Activated naive CD4-positive, alpha-beta T cell treated with anti-CD3 and anti-CD28 coated beads for 36 hours (primary cell): ENCODE measurements around the gene PSG5. TPM values are rescaled to one million over a fixed set of nuclear protein-coding genes. Genes with fewer than 3 reads are reported as not detected.
"Not testable (repeated sequence)": the region's sequence is repeated elsewhere in the genome, so short reads cannot be mapped to it uniquely, and the experiment has no call there.

Source experiments
- CTCF ChIA-PET: fragments of 350-600 bp; sonication (Branson Sonifier 250); formaldehyde crosslinking; loops from one replicate; lab custom pipeline; 2021; ENCODE audit warnings: antibody characterized with exemption; lab: Charles Lee
- DNase-seq: peaks from one replicate; pipeline ENCODE4 v3.0.0-alpha.2; 2020
- H3K27ac Mint-ChIP-seq: one replicate; pipeline ENCODE4 v1.8.0; 2021; ENCODE audit warnings: mild to moderate bottlenecking, mixed read lengths
- H3K27me3 Mint-ChIP-seq: one replicate; pipeline ENCODE4 v1.8.0; 2021; ENCODE audit warnings: low read depth, mixed read lengths
- H3K36me3 Mint-ChIP-seq: one replicate; pipeline ENCODE4 v1.8.0; 2021; ENCODE audit warnings: low read depth, mixed read lengths
- H3K4me1 Mint-ChIP-seq: one replicate; pipeline ENCODE4 v1.8.0; 2021; ENCODE audit warnings: low read depth, mixed read lengths
- H3K4me3 Mint-ChIP-seq: one replicate; pipeline ENCODE4 v1.8.0; 2021; ENCODE audit warnings: mild to moderate bottlenecking, moderate library complexity, mixed read lengths
- H3K9me3 Mint-ChIP-seq: one replicate; pipeline ENCODE4 v1.8.0; 2021; ENCODE audit warnings: mixed read lengths
- intact Hi-C: fragments of 100-400 bp; cut with micrococcal nuclease; formaldehyde crosslinking; loops from one replicate; pipeline ENCODE4 v1.15.1; 2023
- total RNA-seq, 2 experiments: library from RNA; stranded (reverse); gene quantifications; one replicate each; pipeline ENCODE4 v1.2.3, GENCODE V29; 2021

Gene PSG5
- total RNA-seq, 2 experiments from 2014 or later: not detected

DNA sequence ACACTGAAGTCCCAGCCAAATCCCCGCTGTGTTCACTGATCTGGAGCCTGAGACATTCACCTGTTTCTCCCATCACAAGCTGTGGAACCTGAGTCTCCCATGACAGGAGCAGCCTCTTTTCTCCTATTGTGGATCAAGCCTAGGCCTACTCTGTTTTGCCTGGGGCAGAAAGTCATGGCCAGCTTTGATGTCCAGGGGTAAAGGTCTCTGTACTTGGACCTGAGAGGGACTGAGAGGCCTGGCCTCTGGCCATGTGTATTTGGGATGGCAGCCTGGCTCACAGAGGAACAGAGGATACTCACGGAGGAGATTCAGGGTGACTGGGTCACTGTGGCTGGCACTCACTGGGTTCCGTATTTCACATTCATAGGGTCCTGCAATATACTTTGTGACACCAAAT lies 7.8 kb downstream of the PSG5 start:
- CTCF ChIA-PET: interaction anchor here (0.6 kb wide), 1 partner anchor 36 kb away, joined by 3 read pairs; no protein-coding TSS in a partner anchor
- DNase-seq, H3K36me3 Mint-ChIP-seq, intact Hi-C loops, H3K27me3 Mint-ChIP-seq, H3K4me1 Mint-ChIP-seq, H3K4me3 Mint-ChIP-seq, H3K27ac Mint-ChIP-seq, H3K9me3 Mint-ChIP-seq: not testable (repeated sequence)

DNA sequence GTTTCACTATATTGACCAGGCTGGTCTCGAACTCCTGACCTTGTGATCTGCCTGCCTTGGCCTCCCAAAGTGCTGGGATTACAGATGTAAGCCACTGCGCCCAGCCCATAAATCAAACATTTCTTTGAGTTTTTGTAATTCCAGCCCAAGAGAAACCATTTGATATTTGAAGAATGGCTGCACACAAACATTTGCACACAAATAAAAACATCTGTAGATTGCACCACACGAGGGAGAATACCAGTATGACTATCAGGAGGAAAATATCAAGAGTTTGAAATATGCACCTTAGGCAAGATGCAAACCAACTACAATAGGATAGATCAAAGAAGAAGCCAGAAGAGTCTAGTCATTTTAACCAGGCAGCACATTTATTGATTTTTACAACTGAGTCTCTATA lies 20.4 kb downstream of the PSG5 start:
- H3K4me1 Mint-ChIP-seq, intact Hi-C loops, H3K4me3 Mint-ChIP-seq, H3K36me3 Mint-ChIP-seq, H3K9me3 Mint-ChIP-seq, H3K27me3 Mint-ChIP-seq, DNase-seq, H3K27ac Mint-ChIP-seq: not testable (repeated sequence)
- CTCF ChIA-PET: interaction anchor here (0.6 kb wide), 1 partner anchor 48 kb away, joined by 5 read pairs; no protein-coding TSS in a partner anchor

DNA sequence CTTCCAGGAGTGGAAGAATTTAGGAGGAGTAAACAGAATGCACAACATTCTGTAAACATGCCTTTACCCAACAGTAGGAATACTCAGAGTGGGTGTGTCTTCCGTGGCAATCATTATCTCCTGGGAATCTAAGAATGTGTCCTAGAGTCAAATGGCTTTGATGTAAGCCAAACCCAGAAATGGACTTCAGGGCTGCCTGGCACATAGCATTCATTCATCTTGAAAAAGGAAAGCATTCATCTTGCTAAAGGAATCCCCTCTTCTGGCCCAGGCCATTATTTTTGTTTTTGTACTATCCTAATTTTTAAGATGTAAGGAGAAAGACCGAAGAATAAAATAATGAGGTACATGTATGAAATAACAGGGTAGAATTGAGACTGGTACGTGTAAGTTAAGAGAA lies 23.2 kb downstream of the PSG5 start:
- H3K4me3 Mint-ChIP-seq, H3K9me3 Mint-ChIP-seq, H3K27me3 Mint-ChIP-seq, H3K4me1 Mint-ChIP-seq, H3K36me3 Mint-ChIP-seq, intact Hi-C loops, CTCF ChIA-PET, DNase-seq, H3K27ac Mint-ChIP-seq: not testable (repeated sequence)

DNA sequence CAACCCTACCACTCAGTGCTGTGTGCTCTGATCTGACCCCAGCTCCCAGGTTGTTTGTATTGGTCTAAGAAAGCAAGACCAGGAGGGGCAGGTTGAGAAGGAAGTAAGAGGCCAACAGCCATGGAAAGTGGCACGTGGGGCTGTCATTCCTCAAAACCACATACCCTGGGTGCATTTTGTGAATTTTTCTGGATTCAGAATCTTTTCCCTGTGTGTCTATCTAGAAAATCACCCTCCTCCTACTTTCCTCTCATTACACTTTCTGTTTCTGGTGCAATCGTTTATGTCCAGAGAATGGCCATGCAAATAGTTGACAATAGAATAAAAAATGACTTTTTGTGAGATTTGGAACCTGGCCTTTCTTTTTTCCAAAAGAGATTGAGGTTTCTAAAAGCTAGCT lies 24.1 kb downstream of the PSG5 start:
- not testable (repeated sequence) for H3K27ac Mint-ChIP-seq, H3K4me3 Mint-ChIP-seq, H3K4me1 Mint-ChIP-seq

DNA sequence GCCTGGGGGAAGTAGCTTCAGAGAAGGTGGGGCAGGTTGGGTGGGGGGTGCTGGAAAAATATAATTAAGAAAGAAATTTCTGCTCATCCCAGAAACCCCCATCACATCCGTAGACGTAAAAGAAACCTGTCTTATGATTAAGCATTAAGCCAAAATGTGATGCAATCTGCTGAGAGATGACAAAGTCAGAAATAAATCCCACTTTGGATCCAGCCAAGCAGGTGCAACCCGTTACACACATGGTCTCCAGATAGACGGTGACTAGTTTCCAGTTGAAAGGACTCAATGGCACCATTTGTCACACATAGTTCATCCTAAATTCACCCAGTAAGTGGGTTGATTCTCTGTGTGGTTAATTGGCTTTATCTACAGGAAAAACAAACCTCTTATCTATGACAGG lies 34.1 kb downstream of the PSG5 start:
- Mint-ChIP-seq H3K27ac (no peak overlapping the region), H3K4me3 (no peak overlapping the region), H3K9me3 (no peaks in the 10 kb centered on the region), H3K36me3 (no peaks in the 10 kb centered on the region), H3K27me3 (peaks cover 5% of the 10 kb centered on the region), H3K4me1 (no peaks in the 10 kb centered on the region)
- no peak for DNase-seq
- intact Hi-C loops: no loop called here
- CTCF ChIA-PET: no interaction called here

More for the DNA sequence above, 24.1 kb downstream of the PSG5 start:
- H3K36me3 Mint-ChIP-seq, intact Hi-C loops, CTCF ChIA-PET, H3K27me3 Mint-ChIP-seq, H3K9me3 Mint-ChIP-seq, DNase-seq: not testable (repeated sequence)

DNA sequence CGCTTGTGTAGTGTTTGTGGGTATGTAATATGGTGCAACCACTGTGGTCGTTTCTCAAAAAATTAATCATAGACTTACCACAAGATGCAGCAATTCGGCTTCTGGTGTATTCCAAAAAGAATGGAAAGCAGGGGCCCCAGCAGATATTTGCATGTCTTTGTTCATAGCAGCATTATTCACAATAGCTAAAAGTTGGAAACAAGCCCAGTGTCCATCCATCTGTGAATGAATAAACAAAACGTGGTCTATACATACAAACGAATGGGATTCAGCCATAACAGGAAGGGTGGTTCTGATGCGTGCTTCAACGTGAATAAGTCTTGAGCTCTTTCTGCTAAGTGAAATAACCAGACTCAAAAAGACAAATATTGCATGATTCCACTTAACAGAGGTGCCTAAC lies 36.5 kb downstream of the PSG5 start:
- intact Hi-C loops, H3K27ac Mint-ChIP-seq, H3K9me3 Mint-ChIP-seq, DNase-seq, H3K36me3 Mint-ChIP-seq, H3K27me3 Mint-ChIP-seq, CTCF ChIA-PET, H3K4me1 Mint-ChIP-seq, H3K4me3 Mint-ChIP-seq: not testable (repeated sequence)

DNA sequence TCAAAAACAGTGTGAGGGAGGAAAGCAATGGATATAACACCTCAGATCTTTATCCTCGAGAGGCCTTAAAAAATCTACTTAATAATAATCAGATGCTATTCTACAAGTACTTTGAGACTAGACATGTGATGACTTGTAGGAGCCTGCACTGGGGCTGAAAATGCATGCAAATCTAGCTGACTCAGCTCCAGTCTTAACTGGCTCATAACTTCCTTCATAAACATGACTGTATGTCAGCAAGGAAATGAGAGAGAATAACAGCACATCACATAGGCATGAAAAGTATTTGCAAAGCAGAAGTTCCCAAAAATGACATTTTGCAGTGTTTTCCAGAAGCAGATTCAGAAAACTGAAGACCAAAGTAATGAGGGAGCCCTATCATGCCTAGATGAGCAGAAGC lies 38.1 kb downstream of the PSG5 start:
- peaks cover 5% of the 10 kb centered on the region for H3K27me3 Mint-ChIP-seq
- CTCF ChIA-PET: no interaction called here
- H3K4me1 Mint-ChIP-seq: no peaks in the 10 kb centered on the region
- no peak for DNase-seq
- H3K4me3 Mint-ChIP-seq: no peak overlapping the region
- no peaks in the 10 kb centered on the region for H3K36me3 Mint-ChIP-seq
- intact Hi-C loops: no loop called here
- H3K9me3 Mint-ChIP-seq: no peaks in the 10 kb centered on the region
- no peak overlapping the region for H3K27ac Mint-ChIP-seq

DNA sequence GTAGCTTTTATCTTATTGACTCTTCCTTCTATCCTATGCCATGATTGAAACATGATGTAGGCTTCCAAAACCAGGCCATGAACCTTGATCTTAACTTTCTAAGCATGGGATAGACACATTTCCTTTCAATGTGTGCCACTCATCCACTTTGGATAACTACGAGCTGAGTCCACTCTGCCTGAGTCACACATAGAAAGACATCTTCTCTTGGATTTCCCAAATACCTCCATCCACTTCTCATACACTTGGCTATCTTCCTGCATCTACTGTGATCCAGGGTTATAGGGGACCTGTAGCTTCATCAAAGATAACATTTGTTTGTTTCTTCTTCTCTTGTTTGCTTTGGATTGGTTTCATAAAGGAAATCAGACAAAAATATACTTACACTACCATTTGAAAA lies 44.6 kb downstream of the PSG5 start:
- intact Hi-C loops, H3K4me3 Mint-ChIP-seq, H3K4me1 Mint-ChIP-seq, CTCF ChIA-PET, H3K9me3 Mint-ChIP-seq, H3K36me3 Mint-ChIP-seq, DNase-seq, H3K27ac Mint-ChIP-seq, H3K27me3 Mint-ChIP-seq: not testable (repeated sequence)

DNA sequence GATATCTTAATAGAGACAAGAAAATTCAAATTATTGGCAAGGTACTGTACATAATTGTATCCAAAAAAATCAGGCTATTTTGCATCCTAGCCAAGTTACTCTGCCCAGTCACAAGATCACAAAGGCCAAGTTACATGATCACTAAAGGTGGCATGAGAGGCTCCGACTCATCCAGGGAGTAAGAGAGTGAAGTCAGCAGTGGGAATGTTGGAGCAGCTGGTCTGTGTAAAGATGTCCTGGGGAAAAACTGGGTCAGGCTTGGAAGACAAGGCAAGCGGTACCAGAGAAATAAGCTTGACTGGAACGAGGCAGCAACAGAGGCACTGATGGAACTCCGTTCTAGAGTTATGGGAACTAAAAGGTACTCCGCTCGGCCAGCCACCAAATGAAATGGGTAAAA lies 53.6 kb downstream of the PSG5 start:
- Mint-ChIP-seq H3K4me3 (no peak overlapping the region), H3K36me3 (no peaks in the 10 kb centered on the region), H3K27me3 (no peaks in the 10 kb centered on the region), H3K9me3 (no peaks in the 10 kb centered on the region), H3K27ac (no peak overlapping the region), H3K4me1 (no peaks in the 10 kb centered on the region)
- intact Hi-C loops: no loop called here
- no peak for DNase-seq
- CTCF ChIA-PET: no interaction called here

DNA sequence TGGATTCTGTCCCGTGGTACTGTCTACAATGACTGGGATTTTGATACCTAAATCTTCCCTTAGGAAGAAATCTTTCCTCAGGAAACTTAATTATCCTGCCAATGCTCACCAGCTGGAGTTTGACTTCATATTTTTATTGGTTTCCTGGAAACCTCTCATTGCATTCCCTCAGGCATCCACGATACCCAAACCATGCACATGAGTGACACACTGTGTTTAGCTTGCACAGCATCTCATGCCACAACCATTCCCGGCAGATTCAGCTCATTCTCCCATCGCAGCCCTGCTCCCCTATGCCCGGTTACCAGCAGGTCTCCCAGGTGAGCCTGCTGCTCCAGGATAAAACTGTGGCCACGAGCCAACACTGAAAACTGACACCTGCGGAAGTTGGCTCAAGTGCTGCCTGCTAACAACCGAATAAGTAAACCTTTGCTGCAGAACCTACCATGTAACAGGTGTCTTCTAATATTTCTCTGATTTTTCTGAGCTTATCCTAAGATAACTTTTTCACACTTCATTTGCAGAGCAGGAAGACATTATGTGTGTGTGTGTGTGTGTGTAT lies 55.0 kb downstream of the PSG5 start:
- H3K4me1 Mint-ChIP-seq, DNase-seq, H3K9me3 Mint-ChIP-seq, H3K4me3 Mint-ChIP-seq, H3K27ac Mint-ChIP-seq, H3K27me3 Mint-ChIP-seq, intact Hi-C loops, CTCF ChIA-PET, H3K36me3 Mint-ChIP-seq: not testable (repeated sequence)

DNA sequence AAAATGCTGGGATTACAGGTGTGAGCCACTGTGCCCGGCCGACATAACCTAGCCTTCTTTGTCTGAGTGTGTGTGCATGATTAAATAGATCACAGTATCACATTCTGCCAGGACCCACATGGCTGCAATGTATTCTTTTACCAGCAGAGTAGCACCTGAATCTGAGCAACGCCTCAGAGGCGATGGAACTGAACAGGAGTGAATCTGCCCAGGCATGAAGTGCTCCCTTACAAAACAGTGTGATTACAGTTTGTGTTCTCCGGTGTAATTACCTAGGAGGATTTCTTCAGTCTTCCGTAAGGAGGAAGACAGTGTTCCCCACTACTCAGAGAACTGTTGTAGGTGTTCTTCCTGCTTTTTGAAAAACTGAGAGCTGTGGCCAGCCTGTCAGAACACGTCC lies 57.1 kb downstream of the PSG5 start:
- H3K4me3 Mint-ChIP-seq, H3K27me3 Mint-ChIP-seq, DNase-seq, H3K27ac Mint-ChIP-seq, CTCF ChIA-PET, H3K36me3 Mint-ChIP-seq, H3K9me3 Mint-ChIP-seq, H3K4me1 Mint-ChIP-seq, intact Hi-C loops: not testable (repeated sequence)

DNA sequence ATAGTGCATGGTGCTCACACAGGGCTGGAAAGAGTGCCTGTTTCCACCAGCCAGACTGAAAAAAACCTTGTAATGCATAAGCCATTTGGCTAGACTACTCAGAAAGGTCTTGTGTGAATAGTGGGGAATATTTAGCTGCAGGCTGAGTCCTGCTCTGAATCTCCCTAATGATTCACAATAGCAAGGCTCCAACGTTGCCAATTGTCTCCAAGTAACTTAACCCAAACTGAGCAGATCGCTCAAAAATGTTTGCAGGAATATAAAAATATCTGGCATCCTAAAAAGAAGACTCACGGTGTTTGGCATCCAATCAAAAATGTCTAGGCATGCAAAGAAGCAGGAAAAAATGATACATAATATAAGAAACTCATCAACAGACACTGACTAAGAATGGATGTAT lies 59.0 kb downstream of the PSG5 start:
- H3K4me3 Mint-ChIP-seq, DNase-seq, H3K9me3 Mint-ChIP-seq, intact Hi-C loops, H3K27ac Mint-ChIP-seq, CTCF ChIA-PET, H3K4me1 Mint-ChIP-seq, H3K36me3 Mint-ChIP-seq, H3K27me3 Mint-ChIP-seq: not testable (repeated sequence)

DNA sequence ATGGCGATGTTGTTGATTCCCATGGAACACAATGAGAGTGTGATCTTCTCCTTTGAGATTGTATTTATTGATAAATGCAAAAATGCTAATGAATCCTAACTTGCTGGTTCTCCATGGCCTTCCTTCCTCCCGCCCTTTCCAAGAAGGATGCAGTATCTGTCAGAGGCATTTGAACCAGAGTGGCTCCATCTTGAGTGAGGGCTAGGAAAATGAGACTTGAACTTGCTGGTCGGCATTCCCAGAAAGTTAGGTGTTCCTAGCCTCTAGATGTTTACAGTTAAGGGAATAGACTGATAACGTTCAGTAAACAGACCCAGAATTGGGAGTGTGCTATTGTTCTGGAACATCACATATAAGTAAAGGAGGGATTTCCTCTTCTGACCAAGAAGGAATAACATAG lies 59.6 kb downstream of the PSG5 start:
- DNase-seq: no peak
- no peaks in the 10 kb centered on the region for H3K36me3 Mint-ChIP-seq
- no peaks in the 10 kb centered on the region for H3K4me1 Mint-ChIP-seq
- CTCF ChIA-PET: no interaction called here
- no peak overlapping the region for H3K4me3 Mint-ChIP-seq
- intact Hi-C loops: no loop called here
- no peak overlapping the region for H3K27ac Mint-ChIP-seq
- no peaks in the 10 kb centered on the region for H3K9me3 Mint-ChIP-seq
- peaks cover 7% of the 10 kb centered on the region for H3K27me3 Mint-ChIP-seq

DNA sequence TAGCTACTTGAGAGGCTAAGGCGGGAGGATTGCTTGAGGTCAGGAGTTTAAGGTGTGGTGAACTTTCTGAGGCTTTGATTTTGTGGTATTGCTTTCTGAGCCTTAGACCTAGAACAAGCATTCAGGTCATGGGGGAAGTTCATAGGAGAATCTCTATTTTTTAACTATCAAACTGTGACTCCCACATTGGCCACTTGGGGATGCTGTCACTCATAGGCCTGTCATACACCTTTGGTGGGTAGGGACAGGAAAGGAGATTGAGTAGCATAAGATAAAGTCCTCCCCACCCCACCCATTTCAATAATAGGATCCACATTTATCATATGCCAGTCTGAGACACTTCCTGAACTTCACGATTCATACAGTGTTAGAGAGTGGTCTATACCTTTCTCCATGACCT lies 62.0 kb downstream of the PSG5 start:
- no peak for DNase-seq
- no peak overlapping the region for H3K27ac Mint-ChIP-seq
- H3K36me3 Mint-ChIP-seq: no peaks in the 10 kb centered on the region
- CTCF ChIA-PET: no interaction called here
- peaks cover 1% of the 10 kb centered on the region for H3K9me3 Mint-ChIP-seq
- H3K4me3 Mint-ChIP-seq: no peak overlapping the region
- intact Hi-C loops: no loop called here
- no peaks in the 10 kb centered on the region for H3K4me1 Mint-ChIP-seq
- H3K27me3 Mint-ChIP-seq: peaks cover 7% of the 10 kb centered on the region
